Transverse colon (tissue), 4 donors: ENCODE results near the gene SSUH2. TPM values are rescaled to one million over a fixed set of nuclear protein-coding genes. Genes with fewer than 3 reads are reported as not detected.

Source experiments
- DNase-seq: peaks from one replicate; pipeline ENCODE4 v3.0.0-alpha.2; 2019
- H3K27ac ChIP-seq, 4 donors: fragments of 200-600 bp; sonication (generic); 2 replicates each; pipeline ENCODE4 v1.5.1; 2016 to 2018; ENCODE audit warnings: inconsistent platforms in 4 of 4
- H3K27me3 ChIP-seq: fragments of 200-600 bp; sonication (generic); 2 replicates; pipeline ENCODE4 v1.5.1; 2017; ENCODE audit warnings: inconsistent platforms
- H3K36me3 ChIP-seq, 4 donors: fragments of 200-600 bp; sonication (generic); 2 replicates each; pipeline ENCODE4 v1.5.1; 2017 to 2019; ENCODE audit warnings: inconsistent platforms in 4 of 4
- H3K4me1 ChIP-seq, 4 donors: fragments of 200-600 bp; sonication (generic); 2 replicates each; pipeline ENCODE4 v1.5.1; 2017 to 2020; ENCODE audit warnings: inconsistent platforms in 4 of 4
- H3K4me3 ChIP-seq, 4 donors: fragments of 200-600 bp; sonication (generic); 1 replicate in 1 of 4; 2 replicates in 3 of 4; pipeline versions ENCODE4 v1.5.1 to v1.6.1; 2017 to 2019; ENCODE audit warnings: inconsistent platforms in 4 of 4
- H3K9me3 ChIP-seq, 2 donors: fragments of 200-600 bp; sonication (generic); 2 replicates each; pipeline ENCODE4 v1.5.1; 2017 to 2019; ENCODE audit warnings: inconsistent platforms in 2 of 2
- CTCF ChIP-seq, 5 experiments: fragments of 200-600 bp in 3 of 5; fragments of 450-650 bp in 2 of 5; sonication (generic) in 3 of 5; IDR thresholded peaks; 1 replicate in 2 of 5; 2 replicates in 3 of 5; pipeline ENCODE4 v1.5.1; 2016 to 2017; ENCODE audit warnings: antibody characterized with exemption in 5 of 5, inconsistent platforms in 3 of 5, mild to moderate bottlenecking in 2 of 5, moderate library complexity in 1 of 5
- EP300 ChIP-seq: sonication (generic); formaldehyde crosslinking; IDR thresholded peaks from one replicate; pipeline ENCODE4 v1.6.1; 2017; ENCODE audit warnings: antibody characterized with exemption, low read depth
- POLR2A ChIP-seq: fragments of 450-650 bp; IDR thresholded peaks from one replicate; pipeline ENCODE4 v1.6.1; 2016; ENCODE audit warnings: antibody characterized with exemption, mild to moderate bottlenecking, moderate library complexity
- POLR2AphosphoS5 ChIP-seq, 3 donors: sonication (generic); formaldehyde crosslinking; IDR thresholded peaks; one replicate each; pipeline ENCODE4 v1.6.1; 2016; ENCODE audit warnings: antibody characterized with exemption in 3 of 3
- WGBS, 2 donors: methylation state at CpG; one replicate each; pipeline ENCODE4 v1.1.5; 2018; ENCODE audit warnings: low coverage in 1 of 2; 5-methylcytosine and 5-hydroxymethylcytosine counted together
- in situ Hi-C, 4 donors: fragments of 200-750 bp; cut with MboI; loops; one replicate each; pipeline versions ENCODE4 v1.15.0 to v1.15.1; 2017; ENCODE audit warnings: low sequenced_read_pairs in 3 of 4, low pct_ligation_motif_present in 1 of 4, low pct_unique_long_range_greater_than_20kb in 1 of 4
- intact Hi-C: fragments of 100-400 bp; cut with DNase I; formaldehyde crosslinking; loops from one replicate; pipeline ENCODE4 v1.15.1; 2023; ENCODE audit warnings: low total_unique reads
- total RNA-seq, 4 donors: library from RNA; depleted of rRNA; stranded (reverse); fragments of >200 nt; gene quantifications; one replicate each; pipeline ENCODE4 v1.1.0, GENCODE V29; 2016

The SSUH2 gene
- total RNA-seq, 4 donors from 2014 or later = 2.9 to 4.1 TPM; not detected in 2

DNA sequence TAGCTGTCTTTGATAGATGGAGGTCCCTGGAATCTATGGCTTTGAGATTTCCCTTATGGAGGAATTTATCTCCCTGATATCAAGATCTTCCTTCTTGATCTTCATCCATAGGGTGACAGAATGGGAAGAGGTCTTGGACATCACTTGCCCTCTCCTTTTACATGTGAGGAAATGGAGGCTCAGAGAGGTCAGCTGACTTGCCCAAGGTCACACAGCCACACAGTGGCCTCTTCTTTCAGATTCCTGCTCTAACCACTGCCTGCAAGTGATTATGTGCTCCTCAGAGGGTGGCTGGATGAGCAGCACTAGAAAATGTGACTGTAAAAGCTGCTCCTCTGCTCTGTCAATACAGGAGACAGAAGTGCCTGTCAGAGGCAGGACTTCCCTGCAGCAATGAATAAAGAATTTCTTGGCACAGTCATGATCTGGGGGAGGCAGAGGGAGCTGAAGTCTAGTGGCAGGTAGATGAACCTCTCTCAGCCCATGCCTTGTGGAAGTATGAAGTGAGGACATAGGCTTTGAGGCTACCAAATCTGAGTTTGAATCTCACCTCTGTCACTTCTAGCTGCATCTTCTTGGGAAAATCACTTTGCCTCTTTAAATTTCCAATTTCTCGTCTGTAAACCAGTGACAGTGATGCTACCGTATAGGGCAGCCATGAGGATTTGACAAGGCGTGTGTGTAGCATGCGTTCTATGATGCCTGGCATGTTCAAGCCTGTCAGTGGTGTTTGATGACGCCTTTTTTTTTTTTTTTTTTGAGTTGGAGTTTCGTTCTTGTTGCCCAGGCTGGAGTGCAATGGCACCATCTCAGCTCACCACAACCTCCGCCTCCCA is 12.0 kb downstream of the SSUH2 start:
- intact Hi-C loops (no loop called here), in situ Hi-C loops (no loop called here)
- no peak overlapping the region for H3K4me3 ChIP-seq
- H3K27me3 ChIP-seq = no peaks in the 10 kb centered on the region
- H3K4me1 ChIP-seq = peaks cover 0 to 3% (median 0%) of the 10 kb centered on the region in 4 donors
- no peaks in the 10 kb centered on the region for H3K36me3 ChIP-seq
- TF ChIP-seq EP300 (no peak), POLR2AphosphoS5 (IDR thresholded peaks at IDR 0.05) (no peak), POLR2A (no peak), CTCF (IDR thresholded peaks at IDR 0.05) (no peak)
- DNase-seq = no peak
- no peak overlapping the region for H3K27ac ChIP-seq
- WGBS, 2 donors = 85 to 89% methylated on average over 5 to 7 of the region's 7 CpGs
- no peaks in the 10 kb centered on the region for H3K9me3 ChIP-seq

DNA sequence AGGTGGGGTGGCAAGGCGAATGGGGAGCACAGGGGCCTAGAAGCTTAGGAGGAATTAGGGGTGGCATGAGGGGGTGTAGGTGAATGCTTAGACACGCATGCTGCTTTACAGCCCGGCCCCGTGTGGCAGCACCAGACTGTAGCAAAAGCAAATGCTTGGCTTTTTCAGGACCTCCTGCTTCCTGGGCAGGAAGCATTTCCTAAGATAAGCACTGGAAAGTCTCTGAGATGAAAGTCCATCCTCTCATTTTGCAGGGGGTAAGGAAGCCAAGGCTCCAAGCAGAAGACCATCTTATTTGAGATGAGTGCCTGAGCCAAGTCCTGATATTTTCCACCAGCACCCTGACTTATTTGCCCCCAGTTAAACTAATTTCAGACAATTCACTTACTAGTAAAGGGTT is 12.9 kb downstream of the SSUH2 start:
- no peak overlapping the region for H3K27ac ChIP-seq

GRCh38 chr3:8629151-8630021 is 15.2 kb downstream of the SSUH2 start:
- in situ Hi-C loops (loop anchor here in 2 of 4 donors (10.0 kb wide), 1 partner anchor 195 kb away; no protein-coding TSS in a partner anchor), intact Hi-C loops (no loop called here)
- DNase-seq = peak; percentile 86
- Histone ChIP-seq H3K4me3 (no peak overlapping the region), H3K36me3 (no peaks in the 10 kb centered on the region), H3K27ac (peak overlapping the region in 1 of 4 donors; percentile 35), H3K9me3 (no peaks in the 10 kb centered on the region), H3K4me1 (peaks cover 0 to 3% (median 0%) of the 10 kb centered on the region in 4 donors), H3K27me3 (no peaks in the 10 kb centered on the region)
- no peak for TF ChIP-seq CTCF (IDR thresholded peaks at IDR 0.05)
- no peak for TF ChIP-seq POLR2A
- TF ChIP-seq POLR2AphosphoS5 (IDR thresholded peaks at IDR 0.05) = peak in 2 of 3 donors; percentile 58 to 73
- no peak for TF ChIP-seq EP300
- 47 to 53% methylated on average over 5 to 16 of the region's 16 CpGs for WGBS, 2 donors

More for the DNA sequence above, 12.9 kb downstream of the SSUH2 start:
- Histone ChIP-seq H3K36me3 (no peaks in the 10 kb centered on the region), H3K9me3 (no peaks in the 10 kb centered on the region), H3K4me3 (no peak overlapping the region), H3K4me1 (peaks cover 0 to 3% (median 0%) of the 10 kb centered on the region in 4 donors), H3K27me3 (no peaks in the 10 kb centered on the region)
- TF ChIP-seq POLR2AphosphoS5 (IDR thresholded peaks at IDR 0.05) (no peak), POLR2A (no peak), EP300 (no peak), CTCF (IDR thresholded peaks at IDR 0.05) (no peak)
- DNase-seq = no peak
- WGBS, 2 donors = 67 to 90% methylated on average over 1 to 4 of the region's 4 CpGs
- intact Hi-C loops (no loop called here), in situ Hi-C loops (no loop called here)

DNA sequence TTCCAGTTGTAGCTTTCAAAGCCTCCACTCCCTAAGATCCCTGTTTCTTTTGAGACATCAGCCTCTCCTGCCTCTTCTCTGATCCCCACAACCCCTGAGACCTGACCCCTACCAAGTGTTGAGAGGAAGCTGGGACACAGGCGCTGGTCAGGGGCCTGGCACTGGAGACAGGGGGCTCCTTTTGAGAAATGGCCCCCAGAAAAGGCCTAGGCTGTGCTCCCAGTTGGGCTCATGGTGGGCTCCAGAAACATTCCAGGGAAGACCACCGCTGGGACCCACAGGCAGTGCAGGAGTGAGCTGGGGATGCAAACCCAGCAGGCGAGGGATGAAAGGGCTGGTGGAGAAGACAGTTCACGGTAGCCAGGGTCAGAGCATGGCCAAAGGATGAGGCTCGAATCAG is 16.6 kb downstream of the SSUH2 start:
- no peak overlapping the region for H3K27ac ChIP-seq
- H3K27me3 ChIP-seq = no peaks in the 10 kb centered on the region
- no peak overlapping the region for H3K4me3 ChIP-seq
- DNase-seq = no peak
- intact Hi-C loops = no loop called here
- peaks cover 0 to 8% (median 2%) of the 10 kb centered on the region in 4 donors for H3K4me1 ChIP-seq
- in situ Hi-C loops = loop anchor here in 2 of 4 donors (10.0 kb wide), 1 partner anchor 193 kb away; no protein-coding TSS in a partner anchor
- WGBS, 2 donors = 84 to 93% methylated on average over 3 to 5 of the region's 5 CpGs
- no peaks in the 10 kb centered on the region for H3K9me3 ChIP-seq
- H3K36me3 ChIP-seq = no peaks in the 10 kb centered on the region
- TF ChIP-seq CTCF (IDR thresholded peaks at IDR 0.05) = no peak
